HG03108 (cell line): ENCODE results near the gene NRXN3.

Experiments used
- ATAC-seq: cut with Tn5 transposase; IDR thresholded peaks from one replicate; pipeline ENCODE4 v1.9.1; 2021; ENCODE audit warnings: moderate library complexity; ENCODE audit not compliant: unreplicated experiment

Gene NRXN3

DNA sequence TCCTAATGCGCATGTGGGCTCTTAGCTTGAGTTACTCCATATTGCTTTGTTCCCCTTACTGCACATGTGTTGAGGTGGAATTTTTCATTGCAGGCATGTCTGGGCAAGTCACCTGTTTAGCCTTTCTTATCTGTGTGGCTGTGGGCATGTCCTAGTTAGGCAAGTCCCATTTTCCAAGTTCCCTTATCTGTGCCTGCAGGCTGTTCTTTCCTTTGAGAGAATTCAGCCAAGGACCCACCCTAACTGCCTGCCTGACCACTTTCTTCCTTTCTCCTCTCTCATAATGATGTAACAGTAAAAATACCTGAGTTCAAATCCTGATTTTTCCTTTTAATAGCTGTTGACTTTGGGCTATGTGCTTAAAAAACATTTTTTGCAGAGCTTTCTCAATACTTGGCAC is 870.6 kb downstream of the NRXN3 start:
- no peak for ATAC-seq

DNA sequence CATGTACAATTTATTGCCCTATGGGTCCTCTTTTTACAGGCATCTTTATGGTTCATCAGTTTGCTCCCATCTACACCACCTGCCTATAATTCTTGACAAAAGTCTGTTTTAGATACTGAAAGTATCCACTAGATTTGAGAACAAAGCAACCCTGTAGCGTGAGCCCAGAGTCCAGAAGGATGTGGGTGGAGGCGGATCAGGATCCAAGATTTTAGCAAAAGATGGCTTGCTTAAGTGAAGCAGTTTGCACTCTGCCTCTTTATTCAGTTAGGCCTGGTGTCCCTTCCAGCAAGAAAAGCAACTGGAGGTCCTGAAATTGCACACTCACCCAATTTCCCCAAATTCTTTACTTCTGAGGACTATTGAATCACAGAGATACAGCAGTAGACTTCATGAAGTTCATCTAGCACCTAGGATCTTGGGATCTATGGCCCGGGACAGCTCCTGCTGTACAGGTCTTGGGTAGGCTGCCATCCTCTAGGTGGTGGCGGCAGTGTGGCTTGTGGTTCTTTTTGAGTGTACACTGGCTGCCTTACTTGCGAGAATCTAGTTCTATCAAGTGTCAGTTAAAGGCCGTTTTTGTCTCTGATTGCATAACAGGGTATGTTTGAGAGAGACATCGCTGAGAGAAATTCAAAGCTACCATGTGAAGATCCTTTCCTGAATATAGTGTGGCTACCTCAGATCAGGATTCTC is 873.2 kb downstream of the NRXN3 start:
- no peak for ATAC-seq

DNA sequence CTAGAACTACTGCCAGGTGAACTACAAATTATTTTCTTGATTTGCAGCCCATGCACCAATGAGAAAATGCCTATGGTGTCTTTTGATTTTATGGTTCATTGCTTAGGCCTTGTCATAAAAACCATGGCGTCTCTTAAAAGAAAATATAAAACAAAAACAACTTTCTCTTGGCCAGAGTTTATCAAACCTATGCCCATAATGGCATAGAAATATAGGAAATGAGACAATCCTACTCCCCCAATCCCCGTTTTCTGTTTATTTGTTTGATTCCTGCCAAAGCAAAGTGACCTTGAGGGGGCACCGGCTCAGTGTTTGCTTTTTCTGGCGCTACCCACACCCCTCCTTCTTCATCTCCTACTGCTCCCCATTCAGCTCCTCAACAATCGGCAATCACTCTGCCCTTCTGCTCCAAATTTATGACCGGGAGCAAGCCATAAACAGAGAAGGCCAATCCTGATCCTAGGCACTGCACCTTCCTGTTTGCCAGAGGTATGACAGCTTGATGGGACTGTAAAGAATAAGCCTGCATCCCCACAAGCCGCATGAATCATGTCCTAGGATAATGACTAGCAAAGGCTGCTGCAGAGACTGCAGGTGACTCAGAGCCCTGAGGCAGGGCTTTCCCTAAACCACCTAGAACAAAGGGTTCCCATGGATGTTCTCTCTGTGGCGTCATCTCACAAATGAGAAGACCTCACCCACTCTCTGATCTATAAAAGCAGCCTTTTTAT is 874.9 kb downstream of the NRXN3 start:
- ATAC-seq: no peak

DNA sequence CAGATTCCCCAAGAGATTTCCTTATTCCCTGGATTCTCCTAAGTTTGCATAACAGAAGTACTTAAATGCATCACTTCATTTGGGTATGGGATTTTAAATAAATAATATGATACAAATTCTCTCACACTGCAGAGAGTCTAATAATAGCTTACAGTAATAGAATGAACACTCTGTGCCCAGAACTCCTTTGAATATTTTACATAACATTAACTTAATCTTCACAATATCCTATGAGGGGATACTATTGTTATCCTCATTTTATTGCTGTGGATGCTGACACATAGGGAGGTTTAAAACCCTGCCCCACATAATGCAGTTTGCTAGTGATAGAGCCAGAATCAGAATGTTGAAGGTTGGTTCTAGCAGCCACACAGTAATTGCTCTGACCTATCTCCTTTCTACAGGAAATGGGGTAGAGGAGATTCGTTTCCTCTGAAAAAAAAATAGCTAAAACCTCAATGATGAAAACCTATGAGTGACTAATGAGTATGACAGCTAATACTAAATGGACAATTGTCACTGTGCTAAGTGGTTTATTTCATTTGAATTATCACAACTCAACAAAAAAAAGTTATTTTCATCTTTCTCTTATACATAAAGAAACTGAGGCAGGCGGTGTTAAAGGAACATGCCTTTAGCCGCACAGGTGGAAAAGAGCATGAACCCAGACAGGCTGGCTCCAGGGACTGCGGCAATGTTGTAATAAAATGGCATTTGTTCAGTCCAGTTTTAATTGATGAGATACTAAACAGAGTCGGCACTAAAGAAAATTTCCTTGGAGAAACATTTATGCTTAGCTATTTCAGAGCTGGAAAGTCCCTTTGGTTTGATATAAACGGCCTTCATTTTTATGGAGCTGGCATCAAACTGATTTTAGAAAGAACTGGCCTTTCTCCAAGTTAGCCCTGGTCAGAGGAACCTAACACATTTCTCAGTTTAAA is 880.9 kb downstream of the NRXN3 start:
- no peak for ATAC-seq

DNA sequence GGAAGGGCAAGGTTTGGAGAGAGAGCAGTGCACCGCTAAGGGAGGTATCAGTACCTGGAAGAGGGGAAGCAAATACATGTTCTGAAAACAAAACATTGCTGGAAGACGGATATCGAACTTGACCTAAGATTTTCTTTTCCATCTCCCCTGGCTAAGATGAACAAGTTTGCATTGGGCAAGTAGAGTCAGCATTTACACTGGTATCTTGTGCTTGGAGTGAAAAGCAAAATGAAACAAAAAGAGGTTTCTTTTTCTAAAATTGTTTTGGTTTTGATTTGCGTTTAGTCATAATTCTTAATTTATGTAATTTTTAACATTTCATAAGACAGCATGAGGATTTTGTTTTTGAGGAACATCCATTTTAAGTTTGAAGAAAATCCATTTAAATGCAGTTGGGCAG is 881.6 kb downstream of the NRXN3 start:
- no peak for ATAC-seq

DNA sequence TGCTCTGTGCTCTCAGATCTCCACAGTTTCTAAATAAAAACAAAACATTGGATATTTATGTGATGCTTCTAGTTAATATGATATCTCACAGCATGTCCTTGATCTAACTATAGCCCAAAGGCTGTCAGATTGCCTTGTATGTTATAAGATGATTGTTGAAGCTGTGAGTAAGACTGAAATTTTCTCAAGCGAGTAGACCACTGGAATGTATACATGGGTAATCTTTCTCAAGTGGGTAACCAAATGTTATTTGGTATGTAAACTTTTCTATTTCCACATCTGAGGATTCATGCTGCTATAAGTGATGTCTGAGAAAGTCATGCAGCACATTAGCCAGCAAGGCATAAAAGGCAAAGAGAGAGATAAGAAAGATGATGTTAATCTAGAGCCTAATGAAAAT is 886.7 kb downstream of the NRXN3 start:
- ATAC-seq: no peak

DNA sequence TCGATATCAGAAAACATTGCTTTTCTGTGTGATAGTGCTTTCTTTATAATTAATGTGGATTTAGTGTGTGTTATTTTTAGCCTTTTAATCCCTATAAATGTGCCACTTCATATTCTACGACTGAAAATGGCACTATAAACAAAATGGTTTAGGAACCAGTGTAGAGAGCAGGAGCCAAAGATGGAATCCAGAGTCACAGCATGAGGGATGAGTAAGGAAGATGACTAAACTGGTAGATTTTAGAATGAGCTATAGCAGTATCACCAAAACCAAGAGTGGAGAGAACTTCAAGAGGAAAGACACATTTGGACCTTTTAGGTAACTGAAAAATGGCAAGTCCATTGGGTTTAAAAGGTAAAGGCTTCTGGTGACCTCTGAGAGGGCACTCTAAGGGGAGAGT is 887.2 kb downstream of the NRXN3 start:
- ATAC-seq: no peak

DNA sequence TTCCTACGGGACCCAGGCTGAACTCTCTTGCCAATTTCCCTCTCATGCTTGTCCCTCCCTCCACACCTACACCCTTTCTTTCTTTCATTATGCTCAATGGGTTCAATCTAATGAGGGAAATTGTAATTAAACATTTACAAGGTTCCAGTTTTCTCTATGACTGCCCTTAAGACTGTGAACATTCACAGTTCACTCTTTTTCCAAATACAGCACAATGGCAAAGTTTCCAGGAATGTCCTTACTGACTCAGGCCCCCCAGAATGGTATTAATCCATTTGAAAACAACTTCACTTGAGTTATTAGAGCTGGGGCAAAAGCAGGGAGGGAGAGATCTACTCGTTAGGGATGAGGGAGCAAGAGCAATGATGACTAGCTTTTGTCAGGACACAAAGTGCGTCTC is 892.1 kb downstream of the NRXN3 start:
- no peak for ATAC-seq

DNA sequence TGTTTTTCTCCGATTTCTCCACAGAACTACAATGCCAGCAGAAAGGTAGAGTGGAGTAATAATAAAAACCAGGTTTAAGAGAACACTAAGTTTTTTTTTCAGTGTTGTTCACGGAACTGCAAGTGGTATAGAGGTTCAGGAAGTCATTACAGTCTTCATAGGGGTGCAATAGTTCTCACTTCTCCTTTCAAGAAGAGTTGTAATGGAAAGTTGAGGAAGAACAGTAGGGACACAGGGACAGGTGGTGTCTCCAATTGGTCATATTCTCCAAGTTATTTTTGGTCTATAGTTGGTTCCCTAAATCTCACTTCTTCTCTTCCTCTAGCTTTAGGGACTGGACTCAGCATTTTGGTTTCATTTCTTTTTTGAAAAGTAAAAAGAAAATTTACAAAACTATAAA is 894.0 kb downstream of the NRXN3 start:
- ATAC-seq: no peak

DNA sequence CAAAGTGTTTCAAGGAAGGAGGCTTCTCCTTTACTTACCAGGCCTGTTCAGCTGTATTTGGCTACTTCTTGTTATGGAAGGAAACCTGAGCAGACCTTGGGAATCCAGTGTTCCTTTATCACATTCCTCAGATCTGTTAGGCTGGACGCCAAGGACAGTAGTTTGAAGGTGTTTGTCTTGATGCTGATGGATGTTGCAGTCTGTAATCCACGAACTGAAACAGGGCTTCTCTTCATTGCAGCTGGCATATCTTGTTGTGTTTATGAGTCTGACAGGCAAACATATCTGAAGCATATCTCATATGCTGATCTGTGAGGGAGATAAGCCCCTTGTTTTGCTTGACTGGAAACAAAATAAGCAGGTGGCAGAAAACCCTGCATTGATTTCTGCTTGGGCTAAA is 904.3 kb downstream of the NRXN3 start:
- no peak for ATAC-seq

DNA sequence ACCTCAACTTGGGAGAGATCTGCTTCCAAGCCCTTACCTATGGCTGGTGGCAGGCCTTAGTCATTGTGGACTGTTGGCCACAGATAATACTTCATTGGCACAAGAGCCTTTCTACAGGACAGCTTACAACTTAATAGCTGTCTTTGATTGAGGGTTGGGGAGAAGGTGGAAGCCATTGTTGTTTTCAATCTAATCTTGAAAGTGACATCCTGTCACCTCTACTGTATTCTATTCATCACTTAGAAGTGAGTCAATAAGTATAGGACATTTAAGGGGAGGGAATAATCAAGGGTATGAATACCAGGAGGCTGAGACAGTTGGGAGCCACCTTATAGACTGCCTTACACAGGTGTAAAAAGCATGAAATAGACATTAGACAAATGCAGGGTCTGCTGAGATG is 906.3 kb downstream of the NRXN3 start:
- ATAC-seq: no peak

DNA sequence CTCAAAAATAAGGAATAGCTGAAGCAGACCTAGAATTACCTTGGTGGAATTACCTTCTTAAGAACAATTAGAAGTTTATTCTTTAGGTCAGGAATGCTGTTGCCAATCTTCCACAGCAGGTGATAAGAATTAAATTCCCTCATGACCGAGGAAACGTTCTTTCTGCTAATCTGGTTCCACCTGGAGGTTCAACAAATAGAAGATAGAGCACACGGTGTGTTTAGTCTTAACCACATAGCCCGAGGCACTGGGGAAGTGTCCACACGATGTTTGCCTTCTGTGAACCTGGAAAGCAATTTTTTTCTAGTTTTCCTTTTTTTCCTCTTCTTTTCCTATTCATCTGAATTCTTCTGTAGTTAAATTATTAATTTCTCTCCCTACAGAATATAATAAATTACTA is 906.9 kb downstream of the NRXN3 start:
- no peak for ATAC-seq

DNA sequence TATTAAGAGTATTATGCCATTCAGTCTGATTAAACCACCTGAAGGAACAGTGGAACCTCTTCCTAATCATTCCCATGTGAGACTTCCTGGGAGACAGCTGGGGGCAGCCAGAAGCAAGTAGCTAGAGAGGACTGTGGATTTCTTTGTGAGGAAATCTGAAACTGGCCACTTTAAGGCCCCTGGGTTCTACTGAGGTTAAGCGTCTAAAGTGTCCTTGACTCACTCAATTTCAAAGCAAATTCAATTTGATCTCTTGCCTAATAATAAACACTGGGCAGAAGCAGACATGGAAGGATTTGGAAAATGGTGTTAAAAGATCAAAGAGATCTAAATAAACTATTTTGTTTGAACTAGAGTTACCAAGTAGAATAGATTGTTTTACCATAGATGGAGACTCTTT is 909.9 kb downstream of the NRXN3 start:
- ATAC-seq: no peak

DNA sequence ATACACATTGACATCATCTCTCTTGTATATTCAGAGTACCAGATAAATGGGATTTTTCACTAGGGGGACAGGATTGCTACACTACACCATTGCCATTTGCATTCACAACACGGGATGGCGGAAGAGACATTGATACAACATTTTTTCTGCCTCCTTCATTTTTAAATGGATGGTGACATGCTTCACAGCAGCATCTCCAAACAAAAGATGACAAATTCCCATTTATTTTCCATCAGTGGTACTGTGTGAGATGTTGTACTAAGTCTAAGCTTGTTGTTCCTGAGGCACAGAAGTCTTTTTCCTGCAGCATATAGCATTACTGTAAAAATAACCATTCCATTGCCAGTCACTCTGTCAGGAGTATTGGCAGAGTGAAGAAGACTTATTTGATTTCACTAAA is 912.7 kb downstream of the NRXN3 start:
- ATAC-seq: no peak

DNA sequence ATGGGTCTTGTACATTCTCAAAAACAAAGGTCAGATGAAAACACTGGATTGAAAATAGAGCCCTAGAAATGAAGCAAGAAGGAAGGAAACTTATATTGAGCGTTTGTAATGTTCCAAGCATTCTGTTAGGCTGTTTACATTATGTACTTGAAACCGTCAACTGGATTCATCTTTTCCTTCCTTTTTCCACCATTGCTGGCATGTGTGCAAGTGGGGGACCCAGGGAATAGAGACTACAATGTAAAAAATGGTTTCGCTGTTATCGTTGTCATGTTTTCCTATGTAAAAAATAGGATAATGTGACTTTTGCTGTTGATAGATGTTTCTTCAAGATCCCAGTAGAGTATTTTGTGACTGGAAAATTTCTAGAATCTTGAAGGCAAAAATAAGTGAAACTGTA is 913.2 kb downstream of the NRXN3 start:
- no peak for ATAC-seq

DNA sequence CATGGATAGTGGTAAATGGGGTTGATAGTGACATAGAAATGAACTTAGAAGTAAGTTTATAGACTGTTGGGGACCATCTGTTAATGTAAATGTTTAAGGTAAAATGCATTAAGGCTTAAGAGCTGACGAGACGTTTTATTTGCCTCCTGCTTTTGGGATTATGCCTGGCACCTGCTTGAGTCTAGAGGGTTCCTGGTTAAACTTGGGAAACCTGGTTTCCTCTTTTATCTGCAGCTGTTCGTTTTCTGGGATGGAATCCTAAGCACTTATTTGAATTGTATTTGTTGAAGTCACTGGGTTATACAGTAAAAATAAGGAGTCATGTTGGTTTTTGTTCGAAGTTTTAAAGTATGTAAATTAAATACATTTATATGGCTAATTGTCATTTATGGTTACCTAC is 914.7 kb downstream of the NRXN3 start:
- no peak for ATAC-seq

DNA sequence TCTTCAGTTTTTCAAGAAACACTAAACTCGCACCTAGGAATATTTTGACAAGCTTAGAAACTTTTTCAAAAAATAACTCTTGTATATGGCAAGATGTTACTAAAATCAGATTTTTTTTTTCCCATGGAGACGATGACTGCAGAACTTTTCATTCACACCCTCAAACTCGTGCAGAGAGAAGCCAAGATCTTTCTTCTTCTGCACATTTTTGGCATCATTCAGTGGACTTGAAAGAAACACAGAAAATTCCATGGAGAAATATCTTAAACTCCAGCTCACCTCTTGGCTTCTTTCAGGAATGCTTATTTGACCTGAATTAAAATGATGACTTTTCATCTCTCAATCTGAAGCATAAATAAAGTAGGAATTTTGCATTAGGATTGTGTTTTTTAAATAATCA is 919.4 kb downstream of the NRXN3 start:
- no peak for ATAC-seq

DNA sequence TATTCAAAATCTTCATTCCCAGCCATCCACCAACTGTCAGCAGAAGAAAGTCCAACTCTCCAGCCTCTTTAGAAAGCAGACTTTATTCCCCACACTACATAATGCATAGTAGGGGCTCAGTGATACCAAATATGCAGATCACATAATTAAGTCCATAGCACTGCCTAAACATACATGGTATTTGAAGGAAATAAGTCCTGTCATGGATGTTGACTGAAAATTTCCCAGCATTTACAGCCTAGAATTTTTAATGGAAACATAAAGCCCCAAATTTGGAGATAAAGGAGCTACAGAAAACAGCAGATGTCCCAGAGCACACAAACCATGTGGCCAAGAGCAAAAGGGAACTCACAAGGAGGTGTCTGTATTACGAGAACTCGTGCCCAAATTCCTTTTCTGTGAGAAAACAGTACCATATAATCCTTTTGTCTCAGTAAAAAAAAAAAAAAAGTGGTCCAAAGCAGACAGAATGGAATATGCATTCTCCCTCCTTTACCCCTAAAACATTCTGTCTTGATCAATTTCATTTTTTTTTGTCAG is 920.5 kb downstream of the NRXN3 start:
- no peak for ATAC-seq

DNA sequence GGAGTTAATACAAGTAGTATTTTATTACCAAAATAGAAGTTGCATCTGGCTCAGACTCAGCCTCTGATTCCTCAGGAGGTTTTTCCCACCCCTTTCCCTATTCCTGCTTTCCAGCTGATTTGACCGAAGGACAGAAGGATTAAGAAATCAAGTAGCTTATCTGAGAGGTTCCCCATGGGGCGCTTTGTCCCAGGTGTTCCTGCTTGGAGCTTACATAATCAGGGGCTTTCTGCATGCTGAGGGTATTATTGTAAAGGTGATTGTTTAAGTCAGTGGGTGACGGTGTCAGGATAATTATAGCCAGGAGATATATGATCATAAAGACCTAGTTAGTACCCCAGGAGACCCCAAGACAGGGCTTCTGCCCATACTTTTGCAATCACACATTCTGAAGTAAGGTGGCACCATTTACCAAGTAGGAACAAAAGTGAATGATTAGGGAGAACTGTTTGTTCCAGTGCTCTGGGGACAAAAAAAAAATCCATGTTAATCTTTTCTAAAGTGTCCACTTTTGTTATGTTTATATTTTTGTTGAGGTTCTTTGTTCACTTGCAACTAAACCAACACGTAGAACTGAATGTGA is 921.3 kb downstream of the NRXN3 start:
- no peak for ATAC-seq

DNA sequence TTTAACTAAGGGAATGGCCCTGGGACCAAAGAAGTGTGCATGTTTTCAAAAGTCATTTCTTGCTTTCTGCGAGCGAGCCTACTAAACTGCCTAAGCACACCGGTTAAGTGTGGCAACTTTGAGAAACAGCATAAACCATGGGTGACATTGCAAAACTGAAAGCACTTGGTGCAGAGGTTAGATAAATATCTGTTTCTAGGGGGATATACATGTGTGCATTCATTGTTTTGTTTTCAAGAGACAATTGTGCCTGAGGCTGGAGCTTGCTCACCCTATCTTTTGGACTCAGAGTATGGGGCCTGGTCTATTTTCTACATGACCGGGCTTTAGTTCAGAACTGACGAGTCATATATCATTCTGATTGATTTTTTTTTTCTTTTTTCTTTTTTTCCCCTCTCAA is 923.4 kb downstream of the NRXN3 start:
- no peak for ATAC-seq

DNA sequence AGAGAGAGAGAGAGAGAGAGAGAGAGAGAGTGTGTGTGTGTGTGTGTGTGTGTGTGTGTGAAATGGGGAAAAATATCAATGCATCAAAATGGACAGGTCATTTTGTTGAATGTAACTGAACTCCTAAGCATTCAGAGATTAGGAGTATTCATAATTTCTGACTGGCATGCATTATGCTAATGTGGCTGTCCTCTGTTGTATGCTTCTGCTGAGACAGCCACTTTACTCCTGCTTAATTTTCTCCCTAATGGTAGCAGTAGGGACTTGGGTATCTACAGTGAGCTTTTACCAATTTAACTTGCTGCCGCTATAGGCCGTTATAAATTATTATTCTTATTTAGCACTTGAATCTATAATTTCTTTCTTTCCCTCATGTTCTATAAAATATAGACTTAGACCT is 924.8 kb downstream of the NRXN3 start:
- ATAC-seq: no peak
